Measurements from ENCODE around the gene CLEC20A. TPM values are rescaled to one million over a fixed set of nuclear protein-coding genes. Genes with fewer than 3 reads are reported as not detected.

The CLEC20A gene
- total RNA-seq, 3 donors from 2014 or later: not detected

DNA sequence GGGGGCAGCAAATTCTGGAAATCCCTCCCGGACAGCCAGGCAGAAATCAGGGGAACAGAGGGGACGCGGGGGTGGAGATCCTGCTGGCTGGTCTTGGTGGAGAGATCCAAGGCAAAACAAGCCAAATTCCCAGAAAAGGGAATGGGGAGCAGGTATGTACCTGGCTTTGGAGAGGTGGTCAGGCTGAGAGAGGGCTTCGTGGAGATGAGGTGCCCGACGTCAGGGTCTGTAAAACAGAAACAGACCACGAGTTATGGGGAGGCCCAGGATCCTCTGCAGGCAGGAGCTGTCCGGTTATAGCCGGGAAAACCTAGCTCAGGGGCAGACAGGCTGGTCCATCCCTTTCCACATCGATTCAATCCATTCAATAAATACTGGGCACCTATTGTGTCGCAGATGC lies 4.4 kb downstream of the CLEC20A start:
- DNase-seq (ENCODE audit: low spot score in 2 of 2): no peak
- Histone ChIP-seq H3K27ac (no peak overlapping the region), H3K9me3 (no peaks in the 10 kb centered on the region), H3K27me3 (no peaks in the 10 kb centered on the region), H3K4me1 (no peaks in the 10 kb centered on the region), H3K4me3 (no peak overlapping the region), H3K36me3 (no peaks in the 10 kb centered on the region)
- intact Hi-C loops (cut with DNase I; ENCODE audit: low total_unique reads): no loop called here
- TF ChIP-seq, protein P1, sequence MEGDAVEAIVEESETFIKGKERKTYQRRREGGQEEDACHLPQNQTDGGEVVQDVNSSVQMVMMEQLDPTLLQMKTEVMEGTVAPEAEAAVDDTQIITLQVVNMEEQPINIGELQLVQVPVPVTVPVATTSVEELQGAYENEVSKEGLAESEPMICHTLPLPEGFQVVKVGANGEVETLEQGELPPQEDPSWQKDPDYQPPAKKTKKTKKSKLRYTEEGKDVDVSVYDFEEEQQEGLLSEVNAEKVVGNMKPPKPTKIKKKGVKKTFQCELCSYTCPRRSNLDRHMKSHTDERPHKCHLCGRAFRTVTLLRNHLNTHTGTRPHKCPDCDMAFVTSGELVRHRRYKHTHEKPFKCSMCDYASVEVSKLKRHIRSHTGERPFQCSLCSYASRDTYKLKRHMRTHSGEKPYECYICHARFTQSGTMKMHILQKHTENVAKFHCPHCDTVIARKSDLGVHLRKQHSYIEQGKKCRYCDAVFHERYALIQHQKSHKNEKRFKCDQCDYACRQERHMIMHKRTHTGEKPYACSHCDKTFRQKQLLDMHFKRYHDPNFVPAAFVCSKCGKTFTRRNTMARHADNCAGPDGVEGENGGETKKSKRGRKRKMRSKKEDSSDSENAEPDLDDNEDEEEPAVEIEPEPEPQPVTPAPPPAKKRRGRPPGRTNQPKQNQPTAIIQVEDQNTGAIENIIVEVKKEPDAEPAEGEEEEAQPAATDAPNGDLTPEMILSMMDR (IDR thresholded peaks at IDR 0.05): no peak
- no peak for TF ChIP-seq POLR2AphosphoS5 (IDR thresholded peaks at IDR 0.05)
- no peak for TF ChIP-seq POLR2A (IDR thresholded peaks at IDR 0.05)

DNA sequence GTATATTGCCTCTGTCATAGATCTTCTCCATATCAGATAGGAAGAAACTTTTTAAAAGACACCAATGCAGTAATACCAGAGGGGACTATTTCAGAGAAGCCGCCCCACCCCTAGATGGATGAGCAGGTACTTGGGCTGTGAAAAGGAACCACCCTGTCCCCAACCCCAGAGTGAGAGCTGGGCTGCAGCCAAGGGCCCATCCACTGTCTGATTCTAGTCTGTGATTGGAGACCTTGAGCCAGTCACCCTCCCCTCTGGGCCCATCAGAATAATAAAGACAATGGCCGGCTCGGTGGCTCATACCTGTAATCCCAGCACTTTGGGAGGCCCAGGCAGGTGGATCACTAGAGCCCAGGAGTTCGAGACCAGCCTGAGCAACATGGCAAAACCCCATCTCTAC lies 5.0 kb downstream of the CLEC20A start:
- Histone ChIP-seq H3K4me3 (no peak overlapping the region), H3K27me3 (no peaks in the 10 kb centered on the region), H3K36me3 (no peaks in the 10 kb centered on the region), H3K4me1 (no peaks in the 10 kb centered on the region), H3K27ac (no peak overlapping the region), H3K9me3 (no peaks in the 10 kb centered on the region)
- DNase-seq (ENCODE audit: low spot score in 2 of 2): no peak
- intact Hi-C loops (cut with DNase I; ENCODE audit: low total_unique reads): no loop called here
- no peak for TF ChIP-seq POLR2AphosphoS5 (IDR thresholded peaks at IDR 0.05)
- no peak for TF ChIP-seq POLR2A (IDR thresholded peaks at IDR 0.05)
- TF ChIP-seq, protein P1 (IDR thresholded peaks at IDR 0.05): no peak

DNA sequence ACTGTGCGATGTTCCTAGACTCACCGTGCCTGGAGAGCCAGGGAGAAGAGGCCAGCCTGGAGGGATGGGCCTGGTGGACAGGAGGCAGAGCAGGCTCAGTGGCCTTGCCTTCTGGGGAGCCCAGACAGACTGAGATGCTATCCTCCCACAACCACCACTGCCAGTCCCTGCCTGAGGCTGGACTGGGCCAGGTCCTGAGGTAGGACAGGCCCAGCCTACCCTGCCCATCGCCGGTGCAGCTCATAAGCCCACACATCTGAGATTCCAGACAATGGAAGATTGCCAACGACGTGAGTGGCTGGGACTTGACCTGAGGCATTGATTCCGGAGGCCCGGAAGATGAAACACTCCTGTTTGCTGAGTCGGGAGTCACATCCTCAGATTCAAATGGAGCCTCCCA lies 5.8 kb downstream of the CLEC20A start:
- TF ChIP-seq POLR2A (IDR thresholded peaks at IDR 0.05) (no peak), POLR2AphosphoS5 (IDR thresholded peaks at IDR 0.05) (no peak)
- TF ChIP-seq, protein P1 (IDR thresholded peaks at IDR 0.05): no peak
- Histone ChIP-seq H3K9me3 (no peaks in the 10 kb centered on the region), H3K27ac (no peak overlapping the region), H3K4me3 (no peak overlapping the region), H3K4me1 (no peaks in the 10 kb centered on the region), H3K27me3 (no peaks in the 10 kb centered on the region), H3K36me3 (no peaks in the 10 kb centered on the region)
- intact Hi-C loops (cut with DNase I; ENCODE audit: low total_unique reads): no loop called here
- no peak for DNase-seq (ENCODE audit: low spot score in 2 of 2)

DNA sequence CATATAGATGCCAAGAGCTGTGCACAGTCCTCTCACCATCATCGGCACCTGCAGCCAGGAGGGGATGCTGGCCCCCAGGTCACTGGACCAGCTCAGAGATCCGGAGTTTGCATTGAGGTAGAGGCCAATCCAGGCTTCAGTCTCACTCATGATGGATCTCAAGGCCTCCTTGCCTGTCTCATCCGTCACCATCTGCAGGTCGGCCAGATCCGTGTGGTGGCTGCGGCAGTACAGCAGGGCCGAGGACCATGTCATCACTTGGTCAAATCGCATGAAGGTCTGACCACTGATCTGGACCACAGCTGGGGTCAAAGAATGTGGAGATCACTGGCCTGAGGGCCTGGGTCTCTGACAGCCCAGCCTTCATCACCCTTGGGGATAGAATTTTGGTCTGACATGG lies 6.6 kb downstream of the CLEC20A start:
- Histone ChIP-seq H3K27me3 (no peaks in the 10 kb centered on the region), H3K27ac (no peak overlapping the region), H3K36me3 (no peaks in the 10 kb centered on the region), H3K9me3 (no peaks in the 10 kb centered on the region), H3K4me3 (no peak overlapping the region), H3K4me1 (no peaks in the 10 kb centered on the region)
- no peak for DNase-seq (ENCODE audit: low spot score in 2 of 2)
- no peak for TF ChIP-seq POLR2AphosphoS5 (IDR thresholded peaks at IDR 0.05)
- TF ChIP-seq POLR2A (IDR thresholded peaks at IDR 0.05): no peak
- TF ChIP-seq, protein P1 (IDR thresholded peaks at IDR 0.05): no peak
- intact Hi-C loops (cut with DNase I; ENCODE audit: low total_unique reads): no loop called here

DNA sequence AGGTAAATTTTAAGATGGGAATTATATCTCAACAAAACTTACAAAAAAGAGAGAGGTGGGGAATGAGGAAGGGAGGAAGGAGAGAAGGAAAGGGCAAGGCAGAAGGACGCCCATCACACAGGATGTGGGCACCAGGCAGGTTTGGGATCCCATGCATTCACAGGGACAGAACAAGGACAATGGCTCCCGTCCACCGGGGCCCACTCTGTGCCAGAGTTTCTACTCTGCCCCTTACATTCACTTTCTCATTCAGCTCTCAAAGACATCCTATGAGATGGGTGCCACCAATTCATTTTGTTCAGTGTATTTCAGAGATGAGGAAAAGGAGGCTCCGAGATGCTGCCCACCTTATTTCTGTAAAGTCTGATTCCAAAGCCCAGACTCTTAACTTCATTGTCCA lies 7.4 kb downstream of the CLEC20A start:
- no peak overlapping the region for H3K27ac ChIP-seq
- no peaks in the 10 kb centered on the region for H3K4me1 ChIP-seq
- TF ChIP-seq, protein P1 (IDR thresholded peaks at IDR 0.05): no peak
- no peak for TF ChIP-seq POLR2A (IDR thresholded peaks at IDR 0.05)
- TF ChIP-seq POLR2AphosphoS5 (IDR thresholded peaks at IDR 0.05): no peak
- no peaks in the 10 kb centered on the region for H3K27me3 ChIP-seq
- no peak for DNase-seq (ENCODE audit: low spot score in 2 of 2)
- no peaks in the 10 kb centered on the region for H3K9me3 ChIP-seq
- intact Hi-C loops (cut with DNase I; ENCODE audit: low total_unique reads): no loop called here
- H3K4me3 ChIP-seq: no peak overlapping the region
- no peaks in the 10 kb centered on the region for H3K36me3 ChIP-seq
